Activated CD8-positive, alpha-beta T cell treated with anti-CD3 and anti-CD28 coated beads for 36 hours (primary cell): ENCODE data around the gene MYO3B. TPM values are rescaled to one million over a fixed set of nuclear protein-coding genes. Genes with fewer than 3 reads are reported as not detected.

ENCODE experiments used
- ATAC-seq: fragments of 200-7000 bp; cut with Tn5 transposase; one replicate; pipeline ENCODE4 v1.10.0; 2021; ENCODE audit warnings: mild to moderate bottlenecking, moderate library complexity
- CTCF ChIA-PET: fragments of 350-600 bp; sonication (Branson Sonifier 250); formaldehyde crosslinking; loops from one replicate; lab custom pipeline; 2021; ENCODE audit warnings: antibody characterized with exemption; lab: Charles Lee
- POLR2A ChIA-PET: fragments of 350-600 bp; sonication (Branson Sonifier 250); formaldehyde crosslinking; loops from one replicate; lab custom pipeline; 2021; ENCODE audit warnings: antibody characterized with exemption; lab: Charles Lee
- DNase-seq: peaks from one replicate; pipeline ENCODE4 v3.0.0-alpha.2; 2020
- H3K27ac Mint-ChIP-seq: one replicate; pipeline ENCODE4 v1.8.0; 2021; ENCODE audit warnings: mild to moderate bottlenecking, mixed read lengths
- H3K27me3 Mint-ChIP-seq: one replicate; pipeline ENCODE4 v1.8.0; 2021; ENCODE audit warnings: mixed read lengths
- H3K36me3 Mint-ChIP-seq: one replicate; pipeline ENCODE4 v1.8.0; 2021; ENCODE audit warnings: low read depth, mixed read lengths
- H3K4me1 Mint-ChIP-seq: one replicate; pipeline ENCODE4 v1.8.0; 2021; ENCODE audit warnings: low read depth, mixed read lengths
- H3K4me3 Mint-ChIP-seq: one replicate; pipeline ENCODE4 v1.8.0; 2021; ENCODE audit warnings: mild to moderate bottlenecking, moderate library complexity, mixed read lengths
- H3K9me3 Mint-ChIP-seq: one replicate; pipeline ENCODE4 v1.8.0; 2021; ENCODE audit warnings: mixed read lengths
- CTCF ChIP-seq: fragments of 200-600 bp; IDR thresholded peaks from one replicate; pipeline ENCODE4 v1.8.0; 2022; ENCODE audit warnings: antibody characterized with exemption, mild to moderate bottlenecking
- intact Hi-C: fragments of 100-400 bp; cut with micrococcal nuclease; formaldehyde crosslinking; loops from one replicate; pipeline ENCODE4 v1.10.0; 2022
- total RNA-seq, 2 experiments: library from RNA; stranded (reverse); gene quantifications; one replicate each; pipeline ENCODE4 v1.2.3, GENCODE V29; 2021

MYO3B gene
- total RNA-seq, 2 experiments from 2014 or later = 0.09 to 0.20 TPM

GRCh38 chr2:170639635-170640034 lies 461.7 kb downstream of the MYO3B start:
- Mint-ChIP-seq H3K4me1 (no peaks in the 10 kb centered on the region), H3K4me3 (no peak overlapping the region), H3K27me3 (no peaks in the 10 kb centered on the region), H3K9me3 (no peaks in the 10 kb centered on the region), H3K27ac (no peak overlapping the region), H3K36me3 (no peaks in the 10 kb centered on the region)
- intact Hi-C loops = no loop called here
- DNase-seq = no peak
- ChIA-PET CTCF (interaction anchor here (0.9 to 1.5 kb wide), 2 partner anchors 8 to 230 kb away, joined by 3 to 4 read pairs; no protein-coding TSS in a partner anchor), POLR2A (no interaction called here)
- TF ChIP-seq CTCF = no peak
- ATAC-seq = no peak

GRCh38 chr2:170641961-170642360 lies 464.0 kb downstream of the MYO3B start:
- no peak for ATAC-seq
- H3K27me3 Mint-ChIP-seq = no peaks in the 10 kb centered on the region
- TF ChIP-seq CTCF = no peak
- H3K9me3 Mint-ChIP-seq = no peaks in the 10 kb centered on the region
- CTCF ChIA-PET = no interaction called here
- no peak overlapping the region for H3K27ac Mint-ChIP-seq
- H3K4me1 Mint-ChIP-seq = no peaks in the 10 kb centered on the region
- POLR2A ChIA-PET = no interaction called here
- H3K4me3 Mint-ChIP-seq = no peak overlapping the region
- no peaks in the 10 kb centered on the region for H3K36me3 Mint-ChIP-seq
- DNase-seq = no peak
- intact Hi-C loops = no loop called here

- DNase-seq (no peak), ATAC-seq (no peak)
- H3K36me3 Mint-ChIP-seq = no peaks in the 10 kb centered on the region
- no peak for TF ChIP-seq CTCF
- intact Hi-C loops = no loop called here
- no peaks in the 10 kb centered on the region for H3K4me1 Mint-ChIP-seq
- no peak overlapping the region for H3K4me3 Mint-ChIP-seq
- ChIA-PET CTCF (no interaction called here), POLR2A (interaction anchor here (0.6 kb wide), 1 partner anchor 31 kb away, joined by 3 read pairs; no protein-coding TSS in a partner anchor)
- H3K27ac Mint-ChIP-seq = no peak overlapping the region
- H3K9me3 Mint-ChIP-seq = no peaks in the 10 kb centered on the region
- H3K27me3 Mint-ChIP-seq = no peaks in the 10 kb centered on the region
Measured at GRCh38 chr2:170643346-170643745, 465.4 kb downstream of the MYO3B start.

- CTCF ChIA-PET = interaction anchor here (1.1 to 2.0 kb wide), 3 partner anchors 9 to 278 kb away, joined by 3 to 4 read pairs (median 3); no protein-coding TSS in a partner anchor
- H3K36me3 Mint-ChIP-seq = no peaks in the 10 kb centered on the region
- intact Hi-C loops = no loop called here
- DNase-seq (no peak), ATAC-seq (no peak)
- H3K27ac Mint-ChIP-seq = no peak overlapping the region
- no peak for TF ChIP-seq CTCF
- H3K4me1 Mint-ChIP-seq = peaks cover 20% of the 10 kb centered on the region
- POLR2A ChIA-PET = no interaction called here
- no peak overlapping the region for H3K4me3 Mint-ChIP-seq
- H3K27me3 Mint-ChIP-seq = peaks cover 9% of the 10 kb centered on the region
- no peaks in the 10 kb centered on the region for H3K9me3 Mint-ChIP-seq
Measured at GRCh38 chr2:170647741-170648436, 469.9 kb downstream of the MYO3B start.

- ChIA-PET CTCF (interaction anchor here (1.6 kb wide), 1 partner anchor 243 kb away, joined by 4 read pairs; no protein-coding TSS in a partner anchor), POLR2A (interaction anchor here (0.9 kb wide), 1 partner anchor 273 kb away, joined by 3 read pairs; no protein-coding TSS in a partner anchor)
- DNase-seq (peak; percentile 32), ATAC-seq (peak; percentile 80)
- Mint-ChIP-seq H3K36me3 (no peaks in the 10 kb centered on the region), H3K4me3 (peak overlapping the region; percentile 9), H3K9me3 (no peaks in the 10 kb centered on the region), H3K27ac (no peak overlapping the region), H3K27me3 (peaks cover 9% of the 10 kb centered on the region), H3K4me1 (peaks cover 20% of the 10 kb centered on the region)
- intact Hi-C loops = no loop called here
- no peak for TF ChIP-seq CTCF
Measured at GRCh38 chr2:170651624-170652325, 473.8 kb downstream of the MYO3B start.
